ENCODE measurements around the gene SLC39A3. TPM values are rescaled to one million over a fixed set of nuclear protein-coding genes. Genes with fewer than 3 reads are reported as not detected.
A peak's percentile ranks its signal among the peaks of the same experiment; 100 is the strongest.

Gene SLC39A3
- total RNA-seq, 1 donor from 2014 or later: 59.6 TPM

DNA sequence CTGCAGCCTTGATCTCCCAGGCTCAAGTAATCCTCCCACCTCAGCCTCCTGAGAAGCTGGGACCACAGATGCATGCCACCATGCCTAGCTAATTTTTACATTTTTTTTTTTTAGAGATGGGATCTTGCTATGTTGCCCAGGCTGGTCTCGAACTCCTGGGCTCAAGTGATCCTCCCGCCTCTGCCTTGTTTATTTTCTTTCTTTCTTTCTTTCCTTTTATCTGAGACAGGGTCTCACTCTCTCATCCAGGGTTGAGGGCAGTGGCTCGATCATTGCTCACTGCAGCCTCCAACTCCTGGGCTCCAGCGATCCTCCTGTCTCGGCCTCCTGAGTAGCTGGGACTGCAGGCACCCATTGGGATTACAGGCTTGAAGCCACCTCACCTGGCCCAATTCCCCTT lies 33.6 kb downstream of the SLC39A3 start:
- Histone ChIP-seq H3K27me3 (ENCODE audit: control insufficient read depth, insufficient read depth, low read length) (peaks cover 19% of the 10 kb centered on the region), H3K36me3 (ENCODE audit: control insufficient read depth, insufficient read depth, low read length) (no peaks in the 10 kb centered on the region), H3K4me3 (ENCODE audit: low read depth, low read length) (no peak overlapping the region)
- TF ChIP-seq CTCF (IDR thresholded peaks at IDR 0.05; ENCODE audit: insufficient read depth, low read length, poor library complexity, severe bottlenecking): no peak
- DNase-seq (ENCODE audit: low read depth): no peak

DNA sequence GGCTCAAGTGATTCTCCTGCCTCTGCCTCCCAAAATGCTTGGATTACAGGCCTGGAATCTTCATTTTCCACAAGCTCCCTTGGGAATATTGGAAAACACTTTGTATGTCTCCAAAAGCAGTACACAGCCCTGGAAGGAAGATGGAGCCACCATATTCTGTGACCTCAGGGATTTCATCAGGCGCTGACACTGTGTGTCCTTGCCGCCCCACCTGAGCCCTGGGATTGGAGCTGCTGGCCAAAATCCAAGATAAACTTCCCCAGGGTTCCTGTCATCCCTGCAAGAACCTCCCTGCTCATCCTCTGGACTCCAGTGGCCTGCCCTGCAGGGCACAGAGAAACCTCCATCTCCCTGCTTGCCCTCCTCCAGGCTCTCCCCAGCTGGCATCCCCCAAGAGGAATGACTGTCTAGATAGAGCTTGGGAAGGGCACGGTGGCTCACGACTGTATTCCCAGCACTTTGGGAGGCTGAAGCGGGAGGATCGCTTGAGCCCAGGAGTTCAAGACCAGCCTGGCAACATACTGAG lies 36.1 kb downstream of the SLC39A3 start:
- Histone ChIP-seq H3K27me3 (ENCODE audit: control insufficient read depth, insufficient read depth, low read length) (peaks cover 34% of the 10 kb centered on the region), H3K36me3 (ENCODE audit: control insufficient read depth, insufficient read depth, low read length) (no peaks in the 10 kb centered on the region), H3K4me3 (ENCODE audit: low read depth, low read length) (no peak overlapping the region)
- DNase-seq (ENCODE audit: low read depth): no peak
- TF ChIP-seq CTCF (IDR thresholded peaks at IDR 0.05; ENCODE audit: insufficient read depth, low read length, poor library complexity, severe bottlenecking): no peak

GRCh38 chr19:2703077-2703437 lies 36.8 kb downstream of the SLC39A3 start:
- no peak for TF ChIP-seq CTCF (IDR thresholded peaks at IDR 0.05; ENCODE audit: insufficient read depth, low read length, poor library complexity, severe bottlenecking)
- H3K27me3 ChIP-seq (ENCODE audit: control insufficient read depth, insufficient read depth, low read length): peaks cover 34% of the 10 kb centered on the region
- H3K4me3 ChIP-seq (ENCODE audit: low read depth, low read length): no peak overlapping the region
- DNase-seq (ENCODE audit: low read depth): no peak
- no peaks in the 10 kb centered on the region for H3K36me3 ChIP-seq (ENCODE audit: control insufficient read depth, insufficient read depth, low read length)

DNA sequence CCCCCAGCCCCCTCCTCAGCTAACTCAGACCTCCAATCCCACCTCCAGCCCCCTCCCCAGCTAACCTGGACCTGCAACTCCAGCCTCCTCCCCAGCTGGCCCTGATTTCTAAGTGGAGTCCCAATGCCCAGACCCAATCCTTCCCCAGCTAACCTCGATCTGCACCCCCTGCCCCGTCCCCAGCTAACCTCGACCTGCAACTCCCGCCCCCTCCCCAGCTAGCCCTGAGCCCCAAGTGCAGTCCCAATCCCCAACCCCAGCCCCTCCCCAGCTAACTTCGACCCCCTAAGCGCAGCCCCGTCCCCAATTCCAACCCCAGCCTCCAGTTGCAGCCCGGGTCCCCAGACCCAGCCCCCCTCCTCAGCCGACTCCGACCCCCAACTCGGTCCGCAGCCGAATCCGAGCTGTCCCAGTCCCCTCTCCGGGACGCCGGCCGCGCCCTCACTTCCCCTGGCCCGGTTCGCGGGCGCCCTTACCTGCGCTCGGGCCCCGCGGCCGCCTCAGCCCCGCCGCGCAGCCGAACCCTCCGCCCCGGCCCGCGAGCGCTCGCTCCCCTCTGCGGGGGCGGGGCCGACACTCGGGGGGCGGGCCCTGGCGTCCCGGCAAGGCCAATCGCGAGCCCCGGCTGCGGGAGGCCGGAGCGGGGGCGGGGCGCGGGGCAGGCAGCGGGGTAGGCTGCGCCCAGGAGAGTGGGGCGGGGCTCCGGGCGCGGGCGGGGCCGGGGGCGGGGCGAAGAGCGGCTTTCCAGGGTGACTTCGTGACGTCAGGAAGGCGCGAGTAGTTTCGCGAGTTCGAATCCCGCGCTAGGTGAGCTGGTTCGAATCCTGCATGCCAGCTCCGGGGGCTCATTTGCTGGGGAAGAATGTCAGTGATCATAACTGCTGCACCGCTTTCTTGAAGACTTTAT lies 37.4 kb downstream of the SLC39A3 start, which contains the start of gene GNG7:
Gene GNG7 (minus strand): TSS at position 525 of the 907 bp plus-strand sequence. CDS start 182,006 bp downstream, outside the sequence.
- Histone ChIP-seq H3K4me3 (ENCODE audit: low read depth, low read length) (peak within 1 kb of the TSS; percentile 43), H3K27me3 (ENCODE audit: control insufficient read depth, insufficient read depth, low read length) (peaks cover 34% of the 10 kb centered on the region), H3K36me3 (ENCODE audit: control insufficient read depth, insufficient read depth, low read length) (no peaks in the 10 kb centered on the region)
- TF ChIP-seq CTCF (IDR thresholded peaks at IDR 0.05; ENCODE audit: insufficient read depth, low read length, poor library complexity, severe bottlenecking): no peak
- no peak for DNase-seq (ENCODE audit: low read depth)

GRCh38 chr19:2701361-2702169 lies 38.3 kb downstream of the SLC39A3 start:
- no peak for TF ChIP-seq CTCF (IDR thresholded peaks at IDR 0.05; ENCODE audit: insufficient read depth, low read length, poor library complexity, severe bottlenecking)
- no peak for DNase-seq (ENCODE audit: low read depth)
- no peaks in the 10 kb centered on the region for H3K36me3 ChIP-seq (ENCODE audit: control insufficient read depth, insufficient read depth, low read length)
- H3K27me3 ChIP-seq (ENCODE audit: control insufficient read depth, insufficient read depth, low read length): peaks cover 36% of the 10 kb centered on the region
- no peak overlapping the region for H3K4me3 ChIP-seq (ENCODE audit: low read depth, low read length)

All from kidney epithelial cell (primary cell).